ENCODE data around the gene GRIK3.

- no peak for TF ChIP-seq FOXA1 (IDR thresholded peaks at IDR 0.05)
- TF ChIP-seq ARNT (IDR thresholded peaks at IDR 0.05): no peak
- no peak for TF ChIP-seq TARDBP (IDR thresholded peaks at IDR 0.05)
- TF ChIP-seq NFRKB (IDR thresholded peaks at IDR 0.05): no peak
- no peak for TF ChIP-seq SUZ12 (IDR thresholded peaks at IDR 0.05)
- TF ChIP-seq LEF1 (IDR thresholded peaks at IDR 0.05; ENCODE audit: borderline replicate concordance): no peak
- TF ChIP-seq PKNOX1 (IDR thresholded peaks at IDR 0.05): no peak
- no peak for TF ChIP-seq SP1 (IDR thresholded peaks at IDR 0.05)
Observed at GRCh38 chr1:36881541-36881940, 152.8 kb downstream of the GRIK3 start.

Data from HEK293T (cell line).